Uterus (tissue), 2 donors: ENCODE measurements around the gene SLCO3A1.

Experiments
- CTCF ChIP-seq, 4 experiments: fragments of 200-600 bp in 2 of 4; fragments of 450-650 bp in 2 of 4; sonication (generic) in 2 of 4; IDR thresholded peaks; one replicate each; pipeline ENCODE4 v1.5.1; 2016 to 2019; ENCODE audit warnings: antibody characterized with exemption in 4 of 4, mild to moderate bottlenecking in 2 of 4, moderate library complexity in 1 of 4
- POLR2A ChIP-seq, 2 donors: fragments of 450-650 bp; IDR thresholded peaks; one replicate each; pipeline ENCODE4 v1.6.1; 2016; ENCODE audit warnings: antibody characterized with exemption in 2 of 2, mild to moderate bottlenecking in 1 of 2, moderate library complexity in 1 of 2

- TF ChIP-seq CTCF (IDR thresholded peaks at IDR 0.05) = no peak
- no peak for TF ChIP-seq POLR2A (IDR thresholded peaks at IDR 0.05)
Measured at GRCh38 chr15:92028389-92028724, 174.8 kb downstream of the SLCO3A1 start.
